Body of pancreas (tissue), 4 donors: Measurements from ENCODE around the gene SPAG5. TPM values are rescaled to one million over a fixed set of nuclear protein-coding genes. Genes with fewer than 3 reads are reported as not detected.

Experiments used
- ATAC-seq: fragments of 150-250 bp; one replicate; pipeline ENCODE4 v1.9.1; 2016
- DNase-seq, 4 donors: peaks; one replicate each; pipeline ENCODE4 v3.0.0-alpha.2; 2019
- H3K27ac ChIP-seq, 4 donors: fragments of 200-600 bp; sonication (generic); 1 replicate in 3 of 4; 2 replicates in 1 of 4; pipeline versions ENCODE4 v1.5.1 to v1.6.1; 2016 to 2019; ENCODE audit warnings: mild to moderate bottlenecking in 1 of 4, mixed read lengths in 1 of 4, moderate library complexity in 1 of 4
- H3K27me3 ChIP-seq, 2 donors: fragments of 200-600 bp; sonication (generic); one replicate each; pipeline ENCODE4 v1.6.0; 2016; ENCODE audit warnings: mild to moderate bottlenecking in 1 of 2
- H3K36me3 ChIP-seq, 2 donors: fragments of 200-600 bp; sonication (generic); replicated peaks in 1 of 2; 2 replicates each; pipeline ENCODE4 v1.5.1; 2016; ENCODE audit warnings: low read depth in 2 of 2; ENCODE audit not compliant: insufficient read depth in 1 of 2
- H3K4me1 ChIP-seq: fragments of 200-600 bp; sonication (generic); one replicate; pipeline ENCODE4 v1.6.0; 2016
- H3K4me3 ChIP-seq, 2 donors: fragments of 200-600 bp; sonication (generic); 1 replicate in 1 of 2; 2 replicates in 1 of 2; pipeline ENCODE4 v1.5.1; 2016 to 2019
- H3K9me3 ChIP-seq, 3 donors: fragments of 200-600 bp; sonication (generic); 1 replicate in 2 of 3; 2 replicates in 1 of 3; pipeline ENCODE4 v1.5.1; 2016
- CTCF ChIP-seq, 7 experiments: fragments of 450-650 bp in 4 of 7; fragments of 200-600 bp in 3 of 7; sonication (generic) in 3 of 7; IDR thresholded peaks; one replicate each; pipeline ENCODE4 v1.5.1; 2016 to 2019; ENCODE audit warnings: antibody characterized with exemption in 7 of 7
- POLR2A ChIP-seq, 3 donors: fragments of 450-650 bp; IDR thresholded peaks; one replicate each; pipeline ENCODE4 v1.6.1; 2016; ENCODE audit warnings: antibody characterized with exemption in 3 of 3, mild to moderate bottlenecking in 2 of 3
- WGBS, 2 donors: methylation state at CpG; one replicate each; pipeline ENCODE4 v1.1.5; 2017; 5-methylcytosine and 5-hydroxymethylcytosine counted together
- intact Hi-C: fragments of 100-400 bp; cut with DNase I; formaldehyde crosslinking; loops from one replicate; pipeline ENCODE4 v1.15.1; 2023
- total RNA-seq, 2 donors: library from RNA; depleted of rRNA; stranded (reverse); fragments of >200 nt; gene quantifications; one replicate each; pipeline ENCODE4 v1.1.0, GENCODE V29; 2016

The SPAG5 gene
- total RNA-seq, 2 donors from 2014 or later: 3.1 TPM; not detected in 1

DNA sequence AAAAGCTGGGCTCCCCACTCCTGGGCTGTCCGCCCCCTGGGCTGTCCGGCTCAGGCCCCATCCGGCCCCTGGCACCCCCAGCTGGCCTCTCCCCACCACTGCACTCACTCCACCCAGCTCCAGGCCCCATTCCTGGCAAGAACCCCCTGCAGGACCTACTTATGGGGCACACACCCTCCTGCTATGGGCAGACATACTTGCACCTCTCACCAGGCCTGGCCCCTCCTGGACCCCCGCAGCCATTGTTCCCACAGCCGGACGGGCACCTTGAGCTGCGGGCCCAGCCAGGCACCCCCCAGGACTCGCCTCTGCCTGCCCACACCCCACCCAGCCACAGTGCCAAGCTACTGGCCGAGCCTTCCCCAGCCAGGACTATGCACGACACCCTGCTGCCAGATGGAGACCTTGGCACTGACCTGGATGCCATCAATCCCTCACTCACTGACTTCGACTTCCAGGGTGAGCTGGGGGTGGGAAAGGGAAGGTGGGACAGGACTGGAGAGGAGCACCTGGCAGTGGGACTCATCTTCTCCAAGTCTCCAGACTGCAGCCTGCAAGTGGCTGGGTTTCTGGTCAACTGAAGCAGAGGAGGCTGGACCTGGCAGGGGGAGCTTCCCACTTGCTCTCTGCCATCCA, 64.0 kb downstream of the SPAG5 start:
- TF ChIP-seq POLR2A (IDR thresholded peaks at IDR 0.05): no peak
- TF ChIP-seq CTCF (IDR thresholded peaks at IDR 0.05): no peak
- H3K4me3 ChIP-seq: no peak overlapping the region
- 73 to 84% methylated on average over 10 to 11 of the region's 11 CpGs for WGBS, 2 donors
- H3K4me1 ChIP-seq: no peaks in the 10 kb centered on the region
- H3K27me3 ChIP-seq: no peaks in the 10 kb centered on the region
- H3K36me3 ChIP-seq: no peaks in the 10 kb centered on the region
- DNase-seq (no peak), ATAC-seq (no peak)
- H3K9me3 ChIP-seq: no peaks in the 10 kb centered on the region
- intact Hi-C loops: no loop called here
- H3K27ac ChIP-seq: no peak overlapping the region

DNA sequence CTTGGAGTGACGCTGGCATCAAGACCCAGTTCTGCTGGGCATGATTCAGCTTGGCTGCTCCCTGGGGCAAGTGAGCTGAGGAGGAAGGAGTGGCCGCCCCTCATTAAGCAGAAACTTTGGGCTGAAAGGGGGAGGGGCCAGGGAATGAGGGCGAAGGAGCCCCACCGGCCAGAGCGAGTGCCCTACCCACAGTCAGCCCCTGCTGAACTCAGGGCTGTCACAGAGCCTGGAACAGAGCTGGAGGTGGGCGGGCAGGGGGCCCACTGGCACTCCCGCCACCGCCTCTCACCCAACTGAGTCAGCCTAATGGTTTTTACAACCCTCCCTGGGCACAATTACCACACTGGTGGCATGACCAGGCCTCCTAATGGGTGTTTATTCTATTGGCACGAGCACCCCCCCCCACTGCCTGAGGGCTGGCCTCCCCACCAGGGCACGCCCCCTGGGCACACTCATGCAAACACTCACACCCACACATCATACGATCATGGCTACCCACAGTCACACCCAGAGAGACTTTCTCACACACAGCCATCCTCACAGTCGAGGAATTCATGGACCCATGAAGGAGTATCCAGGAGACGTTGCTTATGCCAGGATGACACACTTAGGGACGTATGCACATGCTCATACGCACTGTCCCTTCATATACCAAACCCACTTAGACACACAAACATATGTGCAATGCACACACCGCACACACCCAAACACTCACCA, 65.6 kb downstream of the SPAG5 start:
- intact Hi-C loops: no loop called here
- no peak for TF ChIP-seq CTCF (IDR thresholded peaks at IDR 0.05)
- no peak for TF ChIP-seq POLR2A (IDR thresholded peaks at IDR 0.05)
- 74 to 91% methylated on average over 9 to 16 of the region's 16 CpGs for WGBS, 2 donors
- Histone ChIP-seq H3K27ac (no peak overlapping the region), H3K36me3 (no peaks in the 10 kb centered on the region), H3K4me3 (no peak overlapping the region), H3K4me1 (peaks cover under 1% of the 10 kb centered on the region), H3K9me3 (no peaks in the 10 kb centered on the region), H3K27me3 (no peaks in the 10 kb centered on the region)
- ATAC-seq: no peak
- no peak for DNase-seq

- DNase-seq: no peak
- Histone ChIP-seq H3K27ac (no peak overlapping the region), H3K4me1 (peaks cover 9% of the 10 kb centered on the region), H3K9me3 (no peaks in the 10 kb centered on the region), H3K36me3 (no peaks in the 10 kb centered on the region), H3K27me3 (no peaks in the 10 kb centered on the region), H3K4me3 (no peak overlapping the region)
- ATAC-seq: no peak
- intact Hi-C loops: no loop called here
- no peak for TF ChIP-seq CTCF (IDR thresholded peaks at IDR 0.05)
- no peak for TF ChIP-seq POLR2A (IDR thresholded peaks at IDR 0.05)
- WGBS, 2 donors: 79 to 83% methylated on average over 3 to 7 of the region's 7 CpGs
Observed at GRCh38 chr17:28532050-28532960, 66.5 kb downstream of the SPAG5 start.

- no peaks in the 10 kb centered on the region for H3K9me3 ChIP-seq
- peaks cover 18% of the 10 kb centered on the region for H3K4me1 ChIP-seq
- intact Hi-C loops: no loop called here
- H3K36me3 ChIP-seq: no peaks in the 10 kb centered on the region
- TF ChIP-seq CTCF (IDR thresholded peaks at IDR 0.05) (no peak), POLR2A (IDR thresholded peaks at IDR 0.05) (no peak)
- WGBS, 2 donors: 62 to 69% methylated on average over 6 of the region's 7 CpGs
- H3K4me3 ChIP-seq: no peak overlapping the region
- DNase-seq (no peak), ATAC-seq (no peak)
- no peak overlapping the region for H3K27ac ChIP-seq
- no peaks in the 10 kb centered on the region for H3K27me3 ChIP-seq
Observed at GRCh38 chr17:28530926-28531325, 67.9 kb downstream of the SPAG5 start.
